ENCODE results near the gene SEMA6C. TPM values are rescaled to one million over a fixed set of nuclear protein-coding genes. Genes with fewer than 3 reads are reported as not detected.

The SEMA6C gene
- total RNA-seq, 1 experiment from 2014 or later = 5.7 TPM

DNA sequence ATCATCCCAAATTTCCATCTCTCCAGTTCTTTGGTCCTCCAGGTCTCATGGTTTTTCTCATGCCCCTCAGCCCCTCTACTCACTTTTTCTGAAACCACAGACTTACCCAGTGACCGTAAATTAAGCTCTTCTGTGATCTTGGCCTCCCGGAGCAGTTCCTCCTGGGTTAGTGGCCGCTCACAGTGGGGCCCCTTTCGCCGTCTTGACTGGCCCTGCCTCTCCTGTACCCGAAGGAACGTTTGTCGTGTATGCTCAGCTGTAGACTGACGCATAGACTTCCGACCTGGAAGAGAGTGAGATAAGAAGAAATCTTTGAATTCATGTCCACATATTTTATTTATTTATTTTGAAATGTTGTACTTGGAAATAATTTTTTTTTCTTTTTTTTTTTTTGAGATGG, 37.8 kb upstream of the SEMA6C start:
- H3K27me3 ChIP-seq (ENCODE audit: control insufficient read depth, insufficient read depth, low read length) = no peaks in the 10 kb centered on the region
- TF ChIP-seq, protein P1, sequence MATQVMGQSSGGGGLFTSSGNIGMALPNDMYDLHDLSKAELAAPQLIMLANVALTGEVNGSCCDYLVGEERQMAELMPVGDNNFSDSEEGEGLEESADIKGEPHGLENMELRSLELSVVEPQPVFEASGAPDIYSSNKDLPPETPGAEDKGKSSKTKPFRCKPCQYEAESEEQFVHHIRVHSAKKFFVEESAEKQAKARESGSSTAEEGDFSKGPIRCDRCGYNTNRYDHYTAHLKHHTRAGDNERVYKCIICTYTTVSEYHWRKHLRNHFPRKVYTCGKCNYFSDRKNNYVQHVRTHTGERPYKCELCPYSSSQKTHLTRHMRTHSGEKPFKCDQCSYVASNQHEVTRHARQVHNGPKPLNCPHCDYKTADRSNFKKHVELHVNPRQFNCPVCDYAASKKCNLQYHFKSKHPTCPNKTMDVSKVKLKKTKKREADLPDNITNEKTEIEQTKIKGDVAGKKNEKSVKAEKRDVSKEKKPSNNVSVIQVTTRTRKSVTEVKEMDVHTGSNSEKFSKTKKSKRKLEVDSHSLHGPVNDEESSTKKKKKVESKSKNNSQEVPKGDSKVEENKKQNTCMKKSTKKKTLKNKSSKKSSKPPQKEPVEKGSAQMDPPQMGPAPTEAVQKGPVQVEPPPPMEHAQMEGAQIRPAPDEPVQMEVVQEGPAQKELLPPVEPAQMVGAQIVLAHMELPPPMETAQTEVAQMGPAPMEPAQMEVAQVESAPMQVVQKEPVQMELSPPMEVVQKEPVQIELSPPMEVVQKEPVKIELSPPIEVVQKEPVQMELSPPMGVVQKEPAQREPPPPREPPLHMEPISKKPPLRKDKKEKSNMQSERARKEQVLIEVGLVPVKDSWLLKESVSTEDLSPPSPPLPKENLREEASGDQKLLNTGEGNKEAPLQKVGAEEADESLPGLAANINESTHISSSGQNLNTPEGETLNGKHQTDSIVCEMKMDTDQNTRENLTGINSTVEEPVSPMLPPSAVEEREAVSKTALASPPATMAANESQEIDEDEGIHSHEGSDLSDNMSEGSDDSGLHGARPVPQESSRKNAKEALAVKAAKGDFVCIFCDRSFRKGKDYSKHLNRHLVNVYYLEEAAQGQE (IDR thresholded peaks at IDR 0.05; ENCODE audit: insufficient read depth in 1 of 2, low read depth in 2 of 2, low read length in 1 of 2) = no peak
- TF ChIP-seq, protein P2, sequence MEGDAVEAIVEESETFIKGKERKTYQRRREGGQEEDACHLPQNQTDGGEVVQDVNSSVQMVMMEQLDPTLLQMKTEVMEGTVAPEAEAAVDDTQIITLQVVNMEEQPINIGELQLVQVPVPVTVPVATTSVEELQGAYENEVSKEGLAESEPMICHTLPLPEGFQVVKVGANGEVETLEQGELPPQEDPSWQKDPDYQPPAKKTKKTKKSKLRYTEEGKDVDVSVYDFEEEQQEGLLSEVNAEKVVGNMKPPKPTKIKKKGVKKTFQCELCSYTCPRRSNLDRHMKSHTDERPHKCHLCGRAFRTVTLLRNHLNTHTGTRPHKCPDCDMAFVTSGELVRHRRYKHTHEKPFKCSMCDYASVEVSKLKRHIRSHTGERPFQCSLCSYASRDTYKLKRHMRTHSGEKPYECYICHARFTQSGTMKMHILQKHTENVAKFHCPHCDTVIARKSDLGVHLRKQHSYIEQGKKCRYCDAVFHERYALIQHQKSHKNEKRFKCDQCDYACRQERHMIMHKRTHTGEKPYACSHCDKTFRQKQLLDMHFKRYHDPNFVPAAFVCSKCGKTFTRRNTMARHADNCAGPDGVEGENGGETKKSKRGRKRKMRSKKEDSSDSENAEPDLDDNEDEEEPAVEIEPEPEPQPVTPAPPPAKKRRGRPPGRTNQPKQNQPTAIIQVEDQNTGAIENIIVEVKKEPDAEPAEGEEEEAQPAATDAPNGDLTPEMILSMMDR (IDR thresholded peaks at IDR 0.05) = no peak
- no peak for TF ChIP-seq TCF7L2 (IDR thresholded peaks at IDR 0.05; ENCODE audit: low read depth, low read length)
- no peak for TF ChIP-seq POLR2AphosphoS5 (IDR thresholded peaks at IDR 0.05; ENCODE audit: low read depth, low read length)
- TF ChIP-seq SIN3A (IDR thresholded peaks at IDR 0.05; ENCODE audit: borderline replicate concordance, insufficient read depth, low read depth, low read length) = no peak
- ATAC-seq (no peak), DNase-seq (ENCODE audit: low read depth, low spot score) (no peak)
- no peak overlapping the region for H3K4me3 ChIP-seq (ENCODE audit: low read depth in 2 of 2, low read length in 2 of 2)
- no peaks in the 10 kb centered on the region for H3K9me3 ChIP-seq (ENCODE audit: control insufficient read depth, insufficient read depth, low read depth, low read length)
- peaks cover 14% of the 10 kb centered on the region for H3K36me3 ChIP-seq (ENCODE audit: control insufficient read depth, insufficient read depth, low read length)
- POLR2A ChIA-PET = no interaction called here
- intact Hi-C loops (cut with micrococcal nuclease; ENCODE audit: unreplicated experiment) (no loop called here), in situ Hi-C loops (cut with HindIII; ENCODE audit: low pct_unique_long_range_greater_than_20kb, low sequenced_read_pairs) (no loop called here)
- BruUV-seq (replicated peaks) = no TSS peak
- CTCF ChIA-PET = interaction anchor here (0.6 kb wide), 1 partner anchor 133 kb away, joined by 6 read pairs; no protein-coding TSS in a partner anchor
- peaks cover 3% of the 10 kb centered on the region for H3K4me1 ChIP-seq (ENCODE audit: control insufficient read depth, insufficient read depth, low read length)
- no peak overlapping the region for H3K27ac ChIP-seq (ENCODE audit: low read length)

DNA sequence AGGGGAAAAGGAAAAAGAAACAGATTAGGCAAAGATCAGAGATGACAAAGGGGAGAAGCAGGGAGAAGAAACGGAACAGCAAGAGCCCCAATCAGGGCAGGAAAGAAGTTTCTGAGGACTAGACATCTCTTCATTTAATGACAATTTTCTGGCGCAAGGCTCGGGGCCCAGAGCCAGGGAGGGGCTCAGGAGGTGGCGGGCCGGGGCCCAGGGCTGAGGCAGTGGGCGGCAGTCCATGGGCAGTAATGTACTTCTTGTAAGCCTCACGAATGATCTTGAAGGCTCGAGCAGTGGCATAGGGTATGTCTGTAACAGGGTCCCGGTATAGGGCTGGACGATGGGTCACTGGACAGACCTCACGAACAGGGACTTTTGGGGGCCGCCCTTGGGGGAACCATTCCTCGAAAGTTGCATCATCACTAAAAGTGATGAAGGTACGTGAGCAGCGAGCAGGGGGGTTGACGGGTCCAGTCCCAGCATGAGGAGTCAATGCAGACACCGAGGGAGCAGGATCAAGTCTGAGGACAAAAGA, 30.1 kb upstream of the SEMA6C start:
- no peak for TF ChIP-seq POLR2AphosphoS5 (IDR thresholded peaks at IDR 0.05; ENCODE audit: low read depth, low read length)
- no peak for TF ChIP-seq TCF7L2 (IDR thresholded peaks at IDR 0.05; ENCODE audit: low read depth, low read length)
- TF ChIP-seq, protein P2 (IDR thresholded peaks at IDR 0.05) = no peak
- TF ChIP-seq, protein P1 (IDR thresholded peaks at IDR 0.05; ENCODE audit: insufficient read depth in 1 of 2, low read depth in 2 of 2, low read length in 1 of 2) = no peak
- no peak for TF ChIP-seq SIN3A (IDR thresholded peaks at IDR 0.05; ENCODE audit: borderline replicate concordance, insufficient read depth, low read depth, low read length)

More for the DNA sequence above, 30.1 kb upstream of the SEMA6C start:
- Histone ChIP-seq H3K36me3 (ENCODE audit: control insufficient read depth, insufficient read depth, low read length) (0 out of 2 replicates have a peak, but pooled peaks cover 3% of the 10 kb centered on the region), H3K4me1 (ENCODE audit: control insufficient read depth, insufficient read depth, low read length) (no peaks in the 10 kb centered on the region), H3K9me3 (ENCODE audit: control insufficient read depth, insufficient read depth, low read depth, low read length) (no peaks in the 10 kb centered on the region), H3K27ac (ENCODE audit: low read length) (no peak overlapping the region), H3K27me3 (ENCODE audit: control insufficient read depth, insufficient read depth, low read length) (no peaks in the 10 kb centered on the region), H3K4me3 (ENCODE audit: low read depth in 2 of 2, low read length in 2 of 2) (no peak overlapping the region)
- ATAC-seq = no peak
- intact Hi-C loops (cut with micrococcal nuclease; ENCODE audit: unreplicated experiment) (no loop called here), in situ Hi-C loops (cut with HindIII; ENCODE audit: low pct_unique_long_range_greater_than_20kb, low sequenced_read_pairs) (no loop called here)
- BruUV-seq (replicated peaks) = no TSS peak
- ChIA-PET CTCF (interaction anchor here (0.5 kb wide), 1 partner anchor 85 kb away, joined by 5 read pairs; no protein-coding TSS in a partner anchor), POLR2A (no interaction called here)
- DNase-seq (ENCODE audit: low read depth, low spot score) = no peak
